H1 (cell line): ENCODE measurements around the gene RTF2.

Experiments
- CEBPB ChIP-seq: IDR thresholded peaks from 2 replicates; pipeline ENCODE4 v1.6.1; 2012; ENCODE audit warnings: low read depth, low read length
- CTCF ChIP-seq, 3 experiments: IDR thresholded peaks; 1 replicate in 2 of 3; 2 replicates in 1 of 3; pipeline versions ENCODE4 v1.5.1 to v1.6.1; 2011; ENCODE audit warnings: low read length in 3 of 3, mild to moderate bottlenecking in 3 of 3, inconsistent platforms in 2 of 3, low read depth in 1 of 3, moderate library complexity in 1 of 3; ENCODE audit not compliant: insufficient read depth in 1 of 3; ENCODE audit errors: control extremely low read depth in 1 of 3
- GABPA ChIP-seq: IDR thresholded peaks from 2 replicates; pipeline ENCODE4 v1.6.1; 2011; ENCODE audit warnings: mild to moderate bottlenecking, low read length, moderate library complexity, borderline replicate concordance; ENCODE audit not compliant: insufficient read depth
- POLR2AphosphoS5 ChIP-seq: IDR thresholded peaks from 2 replicates; pipeline ENCODE4 v1.6.1; 2011; ENCODE audit warnings: low read depth, low read length
- SIX5 ChIP-seq: IDR thresholded peaks from 2 replicates; pipeline ENCODE4 v1.6.1; 2011; ENCODE audit warnings: mild to moderate bottlenecking, low read depth, low read length

GRCh38 chr20:56458206-56458821, 10.1 kb upstream of the RTF2 start:
- TF ChIP-seq CEBPB (no peak), CTCF (IDR thresholded peaks at IDR 0.05; ENCODE audit: control extremely low read depth in 1 of 3, insufficient read depth in 1 of 3, low read depth in 1 of 3, low read length in 3 of 3) (no peak), GABPA (no peak), POLR2AphosphoS5 (no peak), SIX5 (no peak)
